SH-SY5Y (cell line): Measurements from ENCODE around the gene FABP7.

Source experiments
- GATA2 ChIP-seq: IDR thresholded peaks from 2 replicates; pipeline ENCODE4 v1.6.1; 2011; ENCODE audit warnings: mild to moderate bottlenecking, low read depth, low read length
- GATA3 ChIP-seq: IDR thresholded peaks from 2 replicates; pipeline ENCODE4 v1.6.1; 2011; ENCODE audit warnings: low read depth, mild to moderate bottlenecking, low read length, moderate library complexity

DNA sequence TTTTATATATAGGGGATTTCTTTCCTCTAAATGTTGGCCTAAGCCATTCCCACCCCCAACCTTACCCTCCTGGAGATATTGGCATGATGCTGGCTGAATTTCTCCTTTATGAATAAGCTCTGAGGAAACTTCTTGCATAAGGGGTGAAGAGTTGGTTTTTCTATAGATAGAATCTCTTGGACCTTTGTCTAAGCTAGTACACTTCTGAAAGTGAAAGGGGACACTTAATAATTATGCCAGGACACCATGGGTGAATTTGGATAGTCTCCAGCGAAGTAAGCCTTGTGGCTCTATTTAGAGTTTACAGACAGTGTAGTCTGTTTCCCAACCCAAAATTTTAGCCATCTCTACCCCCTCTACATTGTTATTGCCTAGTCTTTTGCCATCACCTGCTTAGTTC lies 27.1 kb upstream of the FABP7 start:
- no peak for TF ChIP-seq GATA2
- TF ChIP-seq GATA3, result no peak
